GM13976 (cell line): ENCODE data around the gene RBM4.

Experiments used
- DNase-seq: peaks from one replicate; pipeline ENCODE4 v3.0.0; 2012; ENCODE audit warnings: low spot score
- in situ Hi-C: fragments of 300-500 bp; cut with MboI; formaldehyde crosslinking; loops from one replicate; pipeline ENCODE4 v1.12.0; 2022; ENCODE audit warnings: low sequenced_read_pairs, mixed read lengths, inconsistent platforms; ENCODE audit not compliant: unreplicated experiment
- TF ChIP-seq, protein P1 (sequence below): IDR thresholded peaks from 2 replicates; pipeline ENCODE4 v1.5.1; 2012; ENCODE audit warnings: borderline replicate concordance, mild to moderate bottlenecking; ENCODE audit not compliant: insufficient read depth; ENCODE audit errors: extremely low read depth, missing control alignments, control extremely low read depth

The RBM4 gene

DNA sequence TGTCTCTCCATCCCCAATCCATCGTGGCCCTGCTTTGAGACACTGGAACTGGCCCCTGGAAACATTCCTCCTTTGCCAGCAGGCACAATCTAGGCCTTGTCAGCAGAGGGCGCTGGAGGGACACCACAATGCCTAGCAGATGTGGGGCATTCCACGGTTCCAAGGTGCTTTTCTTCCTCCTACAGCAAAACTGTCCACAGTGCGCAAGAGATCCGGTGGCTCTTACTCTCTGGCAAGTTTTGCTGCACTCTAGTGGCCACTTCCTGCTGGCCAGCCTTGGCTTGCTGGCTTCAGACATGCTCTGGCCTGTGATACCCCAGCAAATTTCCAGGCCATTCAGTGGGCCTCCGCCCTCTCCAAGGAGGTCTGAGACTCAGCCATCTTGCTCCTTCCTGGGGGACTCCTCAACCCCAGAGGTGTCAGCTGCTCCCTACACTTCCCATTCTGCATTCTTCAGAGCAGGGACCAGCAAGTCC is 56.3 kb downstream of the RBM4 start:
- TF ChIP-seq, protein P1, sequence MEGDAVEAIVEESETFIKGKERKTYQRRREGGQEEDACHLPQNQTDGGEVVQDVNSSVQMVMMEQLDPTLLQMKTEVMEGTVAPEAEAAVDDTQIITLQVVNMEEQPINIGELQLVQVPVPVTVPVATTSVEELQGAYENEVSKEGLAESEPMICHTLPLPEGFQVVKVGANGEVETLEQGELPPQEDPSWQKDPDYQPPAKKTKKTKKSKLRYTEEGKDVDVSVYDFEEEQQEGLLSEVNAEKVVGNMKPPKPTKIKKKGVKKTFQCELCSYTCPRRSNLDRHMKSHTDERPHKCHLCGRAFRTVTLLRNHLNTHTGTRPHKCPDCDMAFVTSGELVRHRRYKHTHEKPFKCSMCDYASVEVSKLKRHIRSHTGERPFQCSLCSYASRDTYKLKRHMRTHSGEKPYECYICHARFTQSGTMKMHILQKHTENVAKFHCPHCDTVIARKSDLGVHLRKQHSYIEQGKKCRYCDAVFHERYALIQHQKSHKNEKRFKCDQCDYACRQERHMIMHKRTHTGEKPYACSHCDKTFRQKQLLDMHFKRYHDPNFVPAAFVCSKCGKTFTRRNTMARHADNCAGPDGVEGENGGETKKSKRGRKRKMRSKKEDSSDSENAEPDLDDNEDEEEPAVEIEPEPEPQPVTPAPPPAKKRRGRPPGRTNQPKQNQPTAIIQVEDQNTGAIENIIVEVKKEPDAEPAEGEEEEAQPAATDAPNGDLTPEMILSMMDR = peak; percentile 82
- in situ Hi-C loops = loop anchor here (5.0 kb wide), 1 partner anchor 138 kb away; no protein-coding TSS in a partner anchor
- DNase-seq = peak; percentile 91
